ENCODE measurements around the gene RBPJ. TPM values are rescaled to one million over a fixed set of nuclear protein-coding genes. Genes with fewer than 3 reads are reported as not detected.

Gene RBPJ
- total RNA-seq, 6 experiments from 2014 or later, result 12.0 to 29.3 (median 19.6) TPM

DNA sequence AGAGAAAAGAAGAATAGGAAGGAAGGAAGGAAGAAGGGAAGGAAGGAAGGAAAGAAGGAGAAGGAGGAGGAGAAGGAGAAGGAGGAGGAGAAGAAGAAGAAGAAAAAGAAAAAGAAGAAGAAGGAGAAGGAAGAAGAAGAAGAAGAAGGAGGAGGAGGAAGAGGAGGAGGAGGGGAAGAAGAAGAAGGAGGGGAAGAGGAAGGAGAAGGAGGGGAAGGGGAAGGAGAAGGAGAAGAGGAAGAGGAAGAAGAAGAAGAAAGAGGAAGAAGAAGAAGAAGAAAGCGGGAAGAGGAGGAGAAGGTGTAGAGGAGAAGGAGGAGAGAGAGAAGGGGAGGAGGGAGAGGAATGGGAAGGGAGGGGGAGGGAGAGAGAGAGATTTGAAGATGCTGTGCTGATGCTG, 146.9 kb downstream of the RBPJ start:
- 29% methylated on average over 1 of the region's 1 CpG for whole genome bisulfite sequencing (ENCODE audit: insufficient coverage, low coverage, low lambda C conversion rate, missing lambda C conversion rate)

DNA sequence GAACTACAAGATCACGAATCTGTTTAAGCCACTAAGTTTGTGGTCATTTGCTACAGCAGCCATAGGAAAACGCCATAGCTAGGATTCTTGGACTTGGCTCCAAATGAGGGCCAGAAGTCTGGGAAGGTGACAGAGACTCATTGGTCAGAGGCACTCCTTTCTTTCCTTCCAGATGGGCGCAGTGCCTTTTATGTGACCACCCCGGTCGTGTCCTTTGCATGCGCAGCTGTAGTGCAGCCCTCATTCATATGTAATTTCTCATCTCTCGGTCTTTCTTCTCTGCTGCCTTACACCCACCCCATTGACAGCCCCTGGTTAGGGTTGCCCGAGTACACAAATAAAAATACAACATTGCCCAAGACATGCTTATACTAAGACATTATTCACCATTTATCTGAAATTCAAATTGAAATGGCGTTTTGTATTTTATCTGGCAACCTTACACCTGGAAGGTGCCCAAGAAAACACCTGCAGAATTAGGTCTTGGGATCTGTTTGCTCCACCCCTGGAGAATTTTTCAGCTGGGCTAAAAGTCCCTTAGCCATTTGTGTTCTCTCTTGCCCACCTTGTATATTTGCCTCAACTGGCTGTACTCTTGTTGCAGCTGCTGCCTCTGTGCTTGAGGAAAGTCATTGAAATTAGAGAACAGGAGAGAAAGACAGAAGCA, 147.6 kb downstream of the RBPJ start:
- Histone ChIP-seq H3K27ac (no peak overlapping the region), H3K4me3 (no peak overlapping the region), H3K4me1 (no peaks in the 10 kb centered on the region), H3K36me3 (no peaks in the 10 kb centered on the region), H3K9me3 (no peaks in the 10 kb centered on the region), H3K27me3 (no peaks in the 10 kb centered on the region)
- 74% methylated on average over 8 of the region's 9 CpGs for WGBS (ENCODE audit: insufficient coverage, low coverage, low lambda C conversion rate, missing lambda C conversion rate)
- no peak for DNase-seq
- no peak for TF ChIP-seq POLR2A (IDR thresholded peaks at IDR 0.05)
- TF ChIP-seq, protein P1, sequence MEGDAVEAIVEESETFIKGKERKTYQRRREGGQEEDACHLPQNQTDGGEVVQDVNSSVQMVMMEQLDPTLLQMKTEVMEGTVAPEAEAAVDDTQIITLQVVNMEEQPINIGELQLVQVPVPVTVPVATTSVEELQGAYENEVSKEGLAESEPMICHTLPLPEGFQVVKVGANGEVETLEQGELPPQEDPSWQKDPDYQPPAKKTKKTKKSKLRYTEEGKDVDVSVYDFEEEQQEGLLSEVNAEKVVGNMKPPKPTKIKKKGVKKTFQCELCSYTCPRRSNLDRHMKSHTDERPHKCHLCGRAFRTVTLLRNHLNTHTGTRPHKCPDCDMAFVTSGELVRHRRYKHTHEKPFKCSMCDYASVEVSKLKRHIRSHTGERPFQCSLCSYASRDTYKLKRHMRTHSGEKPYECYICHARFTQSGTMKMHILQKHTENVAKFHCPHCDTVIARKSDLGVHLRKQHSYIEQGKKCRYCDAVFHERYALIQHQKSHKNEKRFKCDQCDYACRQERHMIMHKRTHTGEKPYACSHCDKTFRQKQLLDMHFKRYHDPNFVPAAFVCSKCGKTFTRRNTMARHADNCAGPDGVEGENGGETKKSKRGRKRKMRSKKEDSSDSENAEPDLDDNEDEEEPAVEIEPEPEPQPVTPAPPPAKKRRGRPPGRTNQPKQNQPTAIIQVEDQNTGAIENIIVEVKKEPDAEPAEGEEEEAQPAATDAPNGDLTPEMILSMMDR (IDR thresholded peaks at IDR 0.05), result no peak
- ATAC-seq, result no peak
- intact Hi-C loops (cut with DNase I), result no loop called here

More for the DNA sequence above, 146.9 kb downstream of the RBPJ start:
- Histone ChIP-seq H3K4me3 (no peak overlapping the region), H3K27me3 (no peaks in the 10 kb centered on the region), H3K4me1 (no peaks in the 10 kb centered on the region), H3K36me3 (no peaks in the 10 kb centered on the region), H3K9me3 (no peaks in the 10 kb centered on the region), H3K27ac (no peak overlapping the region)
- intact Hi-C loops (cut with DNase I), result no loop called here
- DNase-seq (no peak), ATAC-seq (no peak)
- TF ChIP-seq POLR2A (IDR thresholded peaks at IDR 0.05), result no peak
- TF ChIP-seq, protein P1 (IDR thresholded peaks at IDR 0.05), result no peak

DNA sequence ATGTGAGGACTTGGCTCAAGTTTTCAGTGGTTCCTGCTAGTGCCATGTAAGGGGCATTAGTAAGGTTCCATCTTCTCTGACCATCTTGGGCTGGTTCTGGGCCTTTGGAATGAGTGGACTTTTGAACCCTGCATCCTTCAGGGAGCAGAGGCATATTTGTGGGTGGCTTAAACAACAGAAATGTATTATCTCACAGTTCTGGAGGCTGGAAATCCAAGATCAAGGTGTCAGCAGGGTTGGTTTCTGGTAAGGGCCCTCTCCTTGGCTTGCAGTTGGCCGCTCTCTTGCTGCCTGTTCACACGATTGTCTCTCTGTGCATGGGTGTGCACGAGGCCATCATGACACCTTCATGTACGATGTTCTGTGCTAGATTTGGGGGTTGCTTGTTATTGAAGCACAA, 148.2 kb downstream of the RBPJ start:
- no peak for ATAC-seq
- TF ChIP-seq, protein P1 (IDR thresholded peaks at IDR 0.05), result no peak
- no peak for TF ChIP-seq POLR2A (IDR thresholded peaks at IDR 0.05)
- H3K27me3 ChIP-seq, result no peaks in the 10 kb centered on the region
- 0% methylated on average over 1 of the region's 4 CpGs for WGBS (ENCODE audit: insufficient coverage, low coverage, low lambda C conversion rate, missing lambda C conversion rate)
- no peak overlapping the region for H3K27ac ChIP-seq
- no peak for DNase-seq
- no peaks in the 10 kb centered on the region for H3K36me3 ChIP-seq
- H3K4me1 ChIP-seq, result no peaks in the 10 kb centered on the region
- H3K4me3 ChIP-seq, result no peak overlapping the region
- no peaks in the 10 kb centered on the region for H3K9me3 ChIP-seq
- intact Hi-C loops (cut with DNase I), result no loop called here

DNA sequence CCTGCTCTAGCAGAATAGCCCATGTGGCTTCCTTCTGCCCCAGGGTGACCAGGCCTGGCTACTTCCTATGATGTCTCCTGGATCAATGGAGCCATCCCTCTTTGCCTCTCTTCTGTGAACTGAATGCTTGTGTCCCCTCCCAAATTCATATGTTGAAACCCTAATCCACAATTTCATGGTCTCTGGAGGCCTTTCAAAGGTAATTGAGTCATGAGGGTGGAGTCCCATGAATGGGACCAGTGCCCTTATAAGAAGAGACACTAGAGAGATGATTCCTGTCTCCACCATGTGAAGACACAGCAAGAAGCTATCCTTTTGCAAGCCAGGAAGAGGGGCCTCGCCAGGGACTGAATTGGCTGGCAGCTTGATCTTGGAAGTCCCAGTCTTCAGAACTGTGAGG, 151.1 kb downstream of the RBPJ start:
- intact Hi-C loops (cut with DNase I), result no loop called here
- DNase-seq, result no peak
- TF ChIP-seq POLR2A (IDR thresholded peaks at IDR 0.05), result no peak
- TF ChIP-seq, protein P1 (IDR thresholded peaks at IDR 0.05), result no peak
- no peaks in the 10 kb centered on the region for H3K36me3 ChIP-seq
- WGBS (ENCODE audit: insufficient coverage, low coverage, low lambda C conversion rate, missing lambda C conversion rate), result 50% methylated on average over 1 of the region's 1 CpG
- H3K9me3 ChIP-seq, result no peaks in the 10 kb centered on the region
- H3K27me3 ChIP-seq, result no peaks in the 10 kb centered on the region
- H3K27ac ChIP-seq, result no peak overlapping the region
- no peaks in the 10 kb centered on the region for H3K4me1 ChIP-seq
- H3K4me3 ChIP-seq, result no peak overlapping the region
- ATAC-seq, result no peak
